HG02885 (cell line): ENCODE data around the gene PLEKHH1.

Experiments
- ATAC-seq: cut with Tn5 transposase; IDR thresholded peaks from one replicate; pipeline ENCODE4 v1.9.1; 2021; ENCODE audit warnings: mild to moderate bottlenecking; ENCODE audit not compliant: unreplicated experiment, poor library complexity

PLEKHH1 gene

GRCh38 chr14:67532998-67533753, at the start of gene PLEKHH1:
Gene PLEKHH1 (plus strand): TSS chr14:67533290. CDS start chr14:67541868, 8,578 bp downstream.
- peak; percentile 84 for ATAC-seq

- no peak for ATAC-seq
These were observed 49.4 kb upstream of the PLEKHH1 start for GRCh38 chr14:67483579-67484285.

DNA sequence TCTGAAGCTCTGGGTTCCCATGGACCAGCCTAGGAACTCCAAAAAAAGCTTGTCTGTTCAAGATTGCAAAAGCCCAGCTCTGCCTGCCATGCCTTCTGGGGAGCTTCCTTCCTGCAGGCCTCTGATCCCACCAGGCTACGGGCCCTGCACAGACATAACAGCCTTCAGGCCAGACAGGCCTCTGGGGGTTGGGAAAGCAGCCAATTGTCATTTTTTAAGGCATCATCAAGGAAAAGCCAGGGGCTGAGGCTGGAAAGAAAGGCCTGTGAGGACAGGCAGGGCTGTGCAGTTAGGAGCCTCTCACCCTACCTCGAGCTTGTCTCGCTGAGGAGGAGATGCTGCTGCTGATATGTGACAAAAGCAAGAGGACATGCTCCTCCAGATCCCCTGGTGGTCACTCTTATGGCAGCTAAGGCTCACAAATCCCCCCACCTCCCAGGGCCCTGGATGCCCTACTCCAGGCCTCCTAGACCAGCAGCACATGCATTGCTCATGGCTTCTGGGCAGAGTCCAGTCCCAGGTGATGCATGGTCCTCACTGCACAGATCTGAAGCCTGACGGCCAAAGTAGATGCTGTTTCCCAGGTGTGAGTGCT, 47.5 kb upstream of the PLEKHH1 start:
- no peak for ATAC-seq

- ATAC-seq, result no peak
These were observed 46.2 kb upstream of the PLEKHH1 start for GRCh38 chr14:67486890-67487289.

DNA sequence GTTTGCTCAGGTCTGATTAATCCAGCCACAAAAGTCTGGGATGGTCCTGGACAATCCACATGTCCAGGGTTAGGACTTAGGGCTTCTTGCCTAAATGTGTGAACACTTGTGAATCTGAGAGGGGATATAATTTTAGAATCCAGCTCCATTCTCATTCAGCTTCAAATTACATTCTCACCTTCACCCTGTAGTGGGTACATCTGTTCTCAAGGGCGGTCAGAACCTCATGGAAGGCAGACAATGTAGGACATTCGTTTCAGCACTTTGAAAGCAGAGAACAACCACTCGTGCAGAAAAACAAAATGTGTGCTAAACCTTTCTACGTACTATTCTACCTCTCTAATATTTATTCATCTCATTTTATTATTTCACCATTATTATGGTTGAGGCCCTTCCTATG, 45.8 kb upstream of the PLEKHH1 start:
- no peak for ATAC-seq

GRCh38 chr14:67487937-67488893, 44.9 kb upstream of the PLEKHH1 start, which contains the start of gene TMEM229B:
Gene TMEM229B (minus strand): TSS chr14:67488721. CDS start chr14:67473923, 14,798 bp downstream.
- peak; percentile 89 for ATAC-seq

- ATAC-seq, result no peak
These were observed 42.9 kb upstream of the PLEKHH1 start for GRCh38 chr14:67490196-67490595.

DNA sequence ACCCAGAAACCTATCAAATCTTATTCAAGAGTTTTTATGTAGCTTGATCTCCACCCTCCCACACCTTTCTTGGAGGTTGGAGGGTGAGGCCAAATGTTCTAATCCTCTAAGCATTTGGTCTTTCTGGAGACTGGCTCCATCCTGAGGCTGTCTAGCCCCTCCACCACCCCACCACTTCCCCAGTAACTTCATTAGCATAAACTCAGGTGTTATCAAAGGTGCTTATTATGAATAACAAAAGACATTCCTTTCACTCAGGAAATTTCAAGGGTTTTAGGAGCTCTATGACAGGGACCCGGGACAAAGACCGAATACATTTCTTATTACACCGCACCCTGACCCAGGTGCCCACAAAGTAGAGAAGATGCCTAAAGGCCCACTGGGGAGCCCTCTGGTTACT, 41.8 kb upstream of the PLEKHH1 start:
- ATAC-seq, result no peak

DNA sequence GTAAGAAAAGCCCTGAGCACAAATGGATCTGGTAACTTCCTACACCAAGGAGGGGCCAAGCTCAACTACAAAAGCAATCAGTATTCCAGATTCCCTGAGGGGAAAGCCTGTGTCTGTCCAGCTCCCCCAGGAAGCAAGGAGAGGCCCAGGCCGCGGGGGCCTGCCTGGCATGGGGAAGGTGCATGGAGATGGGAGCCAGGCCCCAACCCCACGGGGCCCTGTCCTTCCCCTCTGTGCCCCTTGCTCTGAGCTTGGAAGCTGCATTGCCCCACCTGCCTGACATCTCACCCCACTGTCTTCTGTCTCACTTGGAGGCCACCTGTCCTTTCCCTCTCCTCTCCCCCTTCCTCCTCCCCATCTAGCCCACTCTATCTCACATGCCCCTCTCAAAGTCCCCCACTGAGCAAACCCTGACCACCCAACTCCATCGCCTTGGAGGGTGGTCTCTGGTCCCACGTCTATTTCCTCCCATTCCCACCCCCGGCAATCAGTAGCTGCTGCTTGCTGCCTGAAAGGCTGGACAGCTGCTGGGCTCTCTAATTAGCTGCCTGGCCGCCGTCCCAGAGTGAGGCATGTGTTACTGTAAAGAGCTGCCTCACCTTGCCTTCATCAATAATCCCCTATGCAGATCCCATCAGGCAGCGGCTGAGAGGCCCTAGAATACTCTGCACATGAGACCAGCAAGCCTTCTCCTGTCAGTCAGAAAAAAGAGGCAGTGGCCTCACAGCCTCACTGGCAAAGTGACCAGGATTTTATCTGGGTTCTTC, 41.2 kb upstream of the PLEKHH1 start:
- ATAC-seq, result no peak

DNA sequence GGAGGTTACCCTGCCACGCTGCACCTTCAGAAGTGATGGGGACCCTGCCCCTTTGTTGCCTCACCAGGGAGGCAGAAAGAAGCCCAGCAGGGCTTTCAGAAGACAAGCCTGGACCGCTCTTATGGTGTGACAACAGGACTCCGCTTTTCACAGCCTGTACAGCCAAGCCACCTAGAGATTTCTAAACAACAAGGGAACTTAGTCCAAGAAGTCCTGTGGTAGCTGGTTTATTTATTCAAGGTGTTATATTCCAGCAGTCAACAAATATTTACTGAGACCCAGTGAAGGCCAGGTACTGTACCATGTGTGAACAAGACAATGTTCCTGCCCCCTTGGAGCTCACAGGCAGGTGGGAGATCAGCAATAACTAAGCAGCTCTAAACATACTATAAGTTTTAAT, 40.6 kb upstream of the PLEKHH1 start:
- ATAC-seq, result no peak

GRCh38 chr14:67493092-67493717, 39.9 kb upstream of the PLEKHH1 start:
- ATAC-seq, result peak; percentile 30

GRCh38 chr14:67495827-67496226, 37.3 kb upstream of the PLEKHH1 start:
- no peak for ATAC-seq

GRCh38 chr14:67497216-67497615, 35.9 kb upstream of the PLEKHH1 start:
- ATAC-seq, result no peak

- ATAC-seq, result no peak
These were observed 35.4 kb upstream of the PLEKHH1 start for GRCh38 chr14:67497716-67498115.

DNA sequence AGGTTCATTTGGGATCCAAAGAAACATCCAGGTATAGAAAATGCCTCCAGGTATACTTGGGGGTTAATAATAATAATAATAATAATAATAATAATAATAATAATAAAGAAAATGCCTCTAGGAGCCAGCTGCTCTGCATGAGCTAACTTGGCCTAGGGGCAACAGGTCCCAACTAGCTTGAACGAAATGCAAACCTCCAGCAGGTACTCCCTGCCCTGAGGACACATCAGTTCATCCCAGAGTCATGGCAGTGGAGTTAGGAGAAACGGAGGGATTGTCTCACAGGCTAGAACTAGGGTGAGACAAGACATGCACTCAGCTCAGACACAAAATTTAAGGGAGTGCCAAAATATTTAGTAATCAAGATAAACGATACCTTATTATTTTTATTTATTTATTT, 32.1 kb upstream of the PLEKHH1 start:
- no peak for ATAC-seq

- no peak for ATAC-seq
These were observed 31.4 kb upstream of the PLEKHH1 start for GRCh38 chr14:67501670-67502069.

GRCh38 chr14:67502867-67503266, 30.2 kb upstream of the PLEKHH1 start:
- no peak for ATAC-seq

GRCh38 chr14:67503331-67503730, 29.8 kb upstream of the PLEKHH1 start:
- ATAC-seq, result no peak

DNA sequence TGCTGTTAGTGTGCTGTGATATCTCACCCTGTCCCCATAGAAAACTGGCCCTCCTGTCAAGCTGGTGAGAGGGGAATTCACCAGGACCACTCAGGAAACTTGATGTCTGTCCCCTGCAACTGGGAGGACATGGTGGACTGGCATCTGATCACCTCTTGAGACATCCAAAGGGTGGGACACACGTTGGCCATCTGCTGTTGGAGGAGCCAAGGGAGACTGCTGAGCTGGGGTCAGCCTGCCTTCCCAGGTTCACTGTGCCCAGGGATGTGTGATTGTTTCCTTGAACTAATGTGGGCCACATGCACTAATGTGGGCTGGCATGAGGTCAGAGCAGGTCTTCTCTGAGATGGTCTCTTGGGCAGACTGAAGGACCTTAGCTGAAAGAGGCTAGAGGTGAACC, 27.8 kb upstream of the PLEKHH1 start:
- ATAC-seq, result no peak
